Muscle of arm (tissue), 12 donors: ENCODE measurements around the gene CHST3. TPM values are rescaled to one million over a fixed set of nuclear protein-coding genes. Genes with fewer than 3 reads are reported as not detected.
"Not testable (repeated sequence)": the region's sequence is repeated elsewhere in the genome, so short reads cannot be mapped to it uniquely, and the experiment has no call there.

Experiments used
- DNase-seq: peaks from one replicate; pipeline ENCODE4 v3.0.0-alpha.2; 2013
- polyA plus RNA-seq, 12 donors: library from polyadenylated mRNA; unstranded; fragments of 120-200 nt; gene quantifications; one replicate each; pipeline ENCODE4 v1.2.1, GENCODE V29; 2013; ENCODE audit not compliant: insufficient read length in 12 of 12

CHST3 gene
- polyA plus RNA-seq, 12 donors = 11.2 to 59.4 (median 14.0) TPM

DNA sequence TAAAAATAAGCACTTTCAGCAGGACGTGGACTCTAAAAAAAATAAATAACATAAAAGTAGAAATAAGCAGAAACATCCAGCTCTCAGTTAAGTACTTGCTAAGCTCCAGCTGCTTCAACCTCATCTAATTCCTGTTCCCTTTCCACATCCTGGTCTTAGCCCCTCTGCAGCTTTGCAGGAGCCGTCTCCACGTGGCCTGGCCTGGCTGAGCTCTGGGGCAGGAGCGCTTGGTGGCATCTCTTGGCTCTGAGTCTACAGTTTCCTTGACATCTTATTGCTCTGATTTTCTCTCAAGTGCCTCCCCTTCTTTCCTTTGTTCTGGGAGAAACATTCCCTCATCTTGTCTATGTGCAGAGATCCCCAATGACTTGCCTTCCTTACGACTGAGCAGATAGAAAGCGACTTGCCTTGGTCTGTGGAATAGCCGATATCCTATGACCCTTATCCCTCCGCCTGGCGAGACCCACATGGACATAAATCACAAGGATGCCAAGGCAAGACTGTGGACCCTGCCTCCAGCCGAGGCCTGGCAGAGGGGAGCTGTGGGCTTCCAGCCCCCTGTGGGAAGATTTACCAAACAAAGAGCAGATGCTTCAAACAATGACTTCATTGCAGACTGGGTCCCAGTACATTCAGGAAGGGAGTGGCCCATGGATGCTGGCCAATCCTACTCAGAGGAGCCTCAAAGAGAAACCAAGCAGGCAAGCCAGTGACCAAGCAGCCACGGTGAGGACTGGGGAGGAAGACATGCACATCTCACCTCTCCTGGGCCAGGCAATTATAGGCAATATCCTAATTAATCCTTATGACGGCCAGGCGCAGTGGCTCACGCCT is 62.3 kb downstream of the CHST3 start:
- no peak for DNase-seq

DNA sequence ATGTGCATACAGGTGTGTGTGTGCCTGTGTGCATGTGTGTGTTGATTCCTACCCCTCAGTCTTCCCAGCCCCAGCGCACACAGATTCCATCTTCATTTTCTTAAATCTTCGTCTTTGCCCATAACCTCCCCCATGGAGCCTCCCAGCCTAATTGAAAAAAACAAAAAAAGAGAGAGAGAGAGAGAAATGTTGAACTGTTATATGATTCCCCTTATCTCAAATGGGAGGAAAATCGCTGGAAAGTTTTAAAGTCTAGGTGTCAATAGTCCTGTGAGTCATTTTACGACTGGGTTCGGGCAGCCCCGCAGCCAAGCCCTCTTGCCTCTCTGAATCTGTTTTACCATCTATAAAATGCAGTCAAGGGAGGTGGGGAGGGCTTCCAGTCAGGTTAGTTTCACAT is 63.3 kb downstream of the CHST3 start:
- no peak for DNase-seq

DNA sequence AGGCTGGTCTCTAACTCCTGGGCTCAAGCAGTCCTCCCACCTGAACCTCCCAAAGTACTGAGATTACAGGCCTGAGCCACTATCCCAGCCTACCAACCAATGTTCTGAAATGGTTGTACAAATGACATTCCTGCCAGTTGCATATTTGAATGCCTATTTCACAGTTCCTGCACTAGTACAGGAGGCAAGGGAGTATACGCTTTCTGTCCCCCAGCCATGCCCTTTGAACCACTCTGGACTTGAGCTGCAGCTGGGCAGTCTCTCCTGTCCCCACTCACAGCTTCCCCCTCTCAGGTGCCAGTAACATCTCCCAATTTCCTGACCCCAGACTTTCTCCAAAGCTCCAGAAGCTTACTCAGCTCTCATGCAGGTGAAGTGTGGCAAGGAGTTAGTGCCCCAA is 65.2 kb downstream of the CHST3 start:
- DNase-seq = no peak

DNA sequence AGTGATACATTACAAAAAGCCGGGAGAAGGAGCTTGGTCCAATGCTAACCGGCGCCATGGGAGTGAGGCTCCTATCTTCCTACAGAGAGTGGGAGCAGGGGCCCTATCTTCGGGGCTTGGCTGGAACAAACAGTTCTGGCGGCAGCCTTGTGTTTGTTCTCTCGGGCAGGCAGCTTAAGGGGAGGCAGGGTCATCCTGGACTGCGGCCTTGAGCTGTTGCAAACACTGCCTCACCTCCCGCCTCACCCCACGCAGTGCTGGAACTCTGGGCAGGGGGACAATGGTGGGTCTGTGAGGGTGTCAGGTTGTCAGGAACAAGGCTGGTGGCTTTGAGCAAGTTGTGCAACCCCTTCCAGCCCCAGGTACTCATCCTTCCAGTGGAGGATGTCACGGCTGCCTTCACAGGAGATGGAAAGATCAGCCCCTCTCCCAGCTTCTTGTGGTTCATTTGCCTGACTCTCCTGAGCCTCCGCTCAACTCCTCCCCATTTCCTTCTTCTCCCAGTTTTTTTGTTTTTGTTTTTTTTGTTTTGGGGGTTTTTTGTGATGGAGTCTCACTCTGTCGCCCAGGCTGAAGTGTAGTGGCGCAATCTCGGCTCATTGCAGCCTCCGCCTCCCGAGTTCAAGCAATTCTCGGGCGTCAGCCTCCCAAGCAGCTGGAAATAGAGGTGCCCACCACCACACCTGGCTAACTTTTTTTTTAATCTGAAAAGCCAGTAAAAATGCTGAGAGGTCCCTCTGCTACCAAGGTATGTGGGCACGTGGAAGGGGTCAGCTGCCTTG is 66.8 kb downstream of the CHST3 start:
- DNase-seq = no peak

DNA sequence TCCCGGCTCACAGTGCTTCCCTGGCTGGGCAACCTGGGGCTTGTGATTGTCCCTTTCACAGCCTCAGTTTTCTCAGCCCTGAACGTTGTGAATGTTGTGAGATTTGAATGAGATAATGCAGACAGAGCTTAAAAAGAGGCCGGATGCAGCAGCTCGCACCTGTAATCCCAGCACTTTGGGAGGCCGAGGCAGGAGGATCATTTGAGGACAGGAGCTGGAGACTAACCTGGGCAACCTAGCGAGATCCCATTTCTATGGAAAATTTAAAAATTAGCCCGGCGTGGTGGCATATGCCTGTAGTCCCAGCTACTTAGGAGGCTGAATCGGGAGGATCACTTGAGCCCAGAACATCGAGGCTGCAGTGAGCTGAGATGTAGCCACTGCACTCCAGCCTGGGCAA is 67.5 kb downstream of the CHST3 start:
- DNase-seq = no peak

GRCh38 chr10:72032409-72033162 is 68.4 kb downstream of the CHST3 start:
- DNase-seq = not testable (repeated sequence)

DNA sequence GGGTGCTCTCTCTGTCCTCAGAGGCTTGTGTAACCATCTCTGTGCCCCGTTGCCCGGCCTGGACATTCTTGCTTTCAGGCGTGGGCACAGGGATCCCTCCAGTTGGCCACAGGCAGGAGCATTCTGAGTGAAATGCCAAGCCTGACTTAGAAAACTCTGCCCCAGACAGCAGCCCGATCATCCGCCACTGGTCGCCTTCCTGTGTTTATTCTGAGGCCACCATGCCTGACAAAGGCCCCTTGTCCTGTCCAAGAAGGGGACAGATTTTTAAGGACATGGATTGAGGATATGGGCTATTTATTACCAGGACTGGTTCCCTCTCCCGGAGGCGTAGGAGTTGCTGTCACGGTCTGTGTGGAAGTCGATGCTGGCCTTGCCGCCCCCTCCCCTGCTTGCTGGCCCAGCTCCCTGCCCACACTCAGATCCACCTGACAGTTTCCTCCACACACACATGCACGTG is 69.9 kb downstream of the CHST3 start:
- DNase-seq = no peak

GRCh38 chr10:72034761-72035160 is 70.6 kb downstream of the CHST3 start:
- no peak for DNase-seq

DNA sequence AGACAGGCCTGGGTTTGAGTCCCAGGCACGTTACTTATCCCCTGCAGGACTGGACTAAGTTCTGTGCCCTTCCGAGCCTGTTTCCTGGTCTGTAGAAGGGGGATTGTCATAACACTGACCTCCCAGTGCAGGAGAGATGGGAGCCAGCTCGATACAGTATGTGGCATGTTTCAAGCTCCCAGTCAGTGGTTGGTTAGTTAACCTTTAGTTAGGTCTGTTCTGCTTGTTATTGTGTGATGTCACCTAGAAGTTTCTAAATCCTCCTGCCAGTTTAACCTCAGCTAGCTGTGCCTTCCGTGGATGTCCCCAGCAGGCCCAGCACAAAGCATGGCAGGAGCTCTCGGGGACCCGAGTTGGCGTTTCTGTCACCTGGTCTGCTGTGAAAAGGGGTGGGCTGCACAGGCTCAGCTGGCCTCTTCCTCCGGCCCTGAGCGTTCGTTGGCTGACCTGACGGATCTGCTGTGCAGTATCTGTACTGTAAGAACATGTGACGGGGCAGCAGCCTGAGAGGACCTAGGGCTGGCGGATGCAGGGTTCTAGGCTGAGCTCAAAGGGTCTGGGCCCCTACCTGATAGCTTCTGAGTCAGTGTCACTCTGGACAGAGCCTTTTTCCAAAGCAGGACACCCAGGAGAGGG is 71.2 kb downstream of the CHST3 start:
- no peak for DNase-seq

DNA sequence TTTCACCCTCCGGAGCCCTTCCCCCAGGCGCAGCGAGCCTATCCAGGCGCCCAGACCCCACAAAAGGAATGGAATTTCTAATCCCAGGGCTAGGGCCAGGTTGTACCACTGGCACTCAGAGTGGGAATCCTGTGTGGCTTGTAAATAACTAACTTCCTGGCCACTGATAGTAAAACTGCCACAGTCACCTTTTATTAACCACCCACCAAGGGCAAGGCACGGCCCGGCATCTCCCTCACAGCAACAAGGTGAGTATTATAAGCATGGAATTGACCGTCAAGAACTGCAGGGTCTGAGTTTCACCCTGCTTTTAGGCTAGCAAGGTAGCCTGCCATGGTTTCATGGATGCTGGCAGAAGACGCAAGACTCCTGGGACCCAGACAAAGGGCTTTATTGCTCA is 73.1 kb downstream of the CHST3 start:
- no peak for DNase-seq

GRCh38 chr10:72037811-72038210 is 73.6 kb downstream of the CHST3 start:
- DNase-seq = no peak

GRCh38 chr10:72038458-72039001 is 74.3 kb downstream of the CHST3 start:
- DNase-seq = no peak

DNA sequence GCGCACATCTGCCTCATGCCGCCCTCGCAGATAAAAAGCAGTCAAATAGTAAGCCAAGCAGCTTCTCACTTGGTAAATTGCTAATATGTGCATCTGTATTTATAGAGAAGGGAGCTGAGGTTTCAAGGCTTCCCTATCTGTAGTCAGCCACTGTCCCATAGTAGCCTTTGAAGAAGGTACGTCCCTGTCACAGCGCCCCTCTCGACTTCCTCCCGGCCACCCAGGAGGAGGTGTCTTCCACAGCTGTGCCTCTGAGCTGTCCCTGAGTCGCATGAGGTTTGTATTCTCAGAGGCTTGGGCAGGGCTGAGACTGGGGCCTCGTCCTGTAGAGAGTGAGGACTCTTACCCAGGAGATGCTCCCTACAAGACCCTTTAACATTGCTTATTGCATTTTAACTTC is 75.2 kb downstream of the CHST3 start:
- DNase-seq = no peak

GRCh38 chr10:72041491-72041890 is 77.3 kb downstream of the CHST3 start:
- DNase-seq = no peak

DNA sequence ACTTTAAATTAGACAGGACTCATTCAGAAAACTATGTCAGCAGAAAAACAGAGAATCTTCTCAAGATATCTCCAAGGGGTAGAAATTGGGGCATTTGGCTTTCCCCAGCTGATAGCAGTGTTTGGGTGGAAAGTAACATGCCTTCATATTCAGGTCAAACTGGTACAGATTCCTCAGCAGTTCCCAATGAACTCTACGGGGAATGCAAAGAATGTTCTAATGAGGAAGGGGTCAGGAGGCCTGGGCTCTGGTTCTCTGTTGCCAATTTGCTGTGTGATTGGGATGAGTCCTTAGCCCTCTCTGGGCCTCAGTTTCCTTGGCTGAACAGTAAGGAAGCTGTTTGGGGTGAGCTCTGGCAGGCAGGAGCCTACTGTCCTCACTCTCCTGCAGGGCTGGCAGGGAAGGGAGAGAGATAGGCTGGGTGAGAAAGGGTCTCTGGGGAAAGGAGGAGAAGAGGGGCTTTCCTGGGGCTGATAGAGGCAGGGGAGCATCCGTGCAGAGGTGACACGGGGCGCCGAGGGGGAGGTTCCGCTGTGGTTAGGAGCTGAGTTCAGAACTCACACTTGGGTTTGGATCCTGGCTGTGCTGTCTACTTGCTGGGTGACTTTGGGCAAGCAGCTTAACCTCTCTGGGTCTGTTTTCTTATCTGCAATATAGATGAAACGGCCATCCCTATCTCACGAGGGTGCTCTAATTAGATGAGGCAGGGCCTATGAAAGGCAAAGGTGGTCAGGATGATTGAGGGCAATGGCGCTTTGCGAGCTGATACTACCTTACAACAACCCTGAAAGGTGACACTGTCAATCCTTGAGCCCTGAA is 79.0 kb downstream of the CHST3 start:
- no peak for DNase-seq

DNA sequence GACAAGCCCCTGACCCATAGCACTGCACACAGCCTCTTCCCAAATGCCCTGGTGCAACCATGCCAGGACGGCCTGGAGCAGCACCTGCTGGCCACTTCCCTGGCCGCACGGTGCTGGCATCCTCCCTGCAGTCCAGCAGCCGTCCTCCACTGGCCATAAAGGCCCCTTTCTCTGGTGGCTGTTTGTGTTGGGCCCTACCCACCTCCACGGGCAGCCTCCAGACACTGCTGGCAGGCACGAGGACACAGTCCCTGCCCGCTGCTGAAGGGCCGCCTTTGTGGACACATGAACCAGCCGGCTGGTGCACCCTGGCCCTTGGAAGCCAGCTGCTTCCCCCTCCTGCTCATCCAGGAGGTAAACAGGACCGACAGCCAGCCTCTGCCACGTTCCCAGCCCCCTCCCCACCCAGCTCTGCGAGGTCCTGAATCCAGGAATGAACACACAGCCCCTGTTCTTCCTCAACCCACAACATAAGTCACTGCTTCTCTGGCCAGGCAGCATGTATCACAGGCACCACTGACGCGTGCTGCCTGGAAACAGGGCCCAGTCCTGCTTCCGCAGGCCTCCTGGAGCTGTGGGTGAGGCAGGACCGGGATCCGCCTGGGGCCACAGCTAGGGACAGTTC is 80.3 kb downstream of the CHST3 start:
- DNase-seq = no peak

DNA sequence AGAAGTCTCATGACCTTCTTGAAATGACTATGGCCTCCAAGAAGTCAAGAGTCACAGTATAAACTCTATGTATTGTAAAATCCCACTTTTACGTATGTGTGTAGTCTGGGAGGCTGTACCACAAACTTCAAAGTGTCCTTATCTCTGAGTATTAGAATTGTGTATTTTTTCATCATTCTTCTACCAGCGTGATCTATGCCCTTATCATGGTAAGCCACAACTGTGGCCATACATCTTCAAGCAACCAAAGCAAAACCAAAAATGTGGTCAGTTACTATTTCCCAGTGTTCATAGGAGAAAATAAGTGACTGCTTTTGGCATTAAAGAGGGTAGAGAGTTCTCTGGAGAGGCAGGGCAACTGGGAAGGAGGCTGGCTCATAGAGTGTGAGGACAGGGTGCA is 81.4 kb downstream of the CHST3 start:
- no peak for DNase-seq

GRCh38 chr10:72048450-72049124 is 84.4 kb downstream of the CHST3 start:
- DNase-seq = peak; percentile 96

DNA sequence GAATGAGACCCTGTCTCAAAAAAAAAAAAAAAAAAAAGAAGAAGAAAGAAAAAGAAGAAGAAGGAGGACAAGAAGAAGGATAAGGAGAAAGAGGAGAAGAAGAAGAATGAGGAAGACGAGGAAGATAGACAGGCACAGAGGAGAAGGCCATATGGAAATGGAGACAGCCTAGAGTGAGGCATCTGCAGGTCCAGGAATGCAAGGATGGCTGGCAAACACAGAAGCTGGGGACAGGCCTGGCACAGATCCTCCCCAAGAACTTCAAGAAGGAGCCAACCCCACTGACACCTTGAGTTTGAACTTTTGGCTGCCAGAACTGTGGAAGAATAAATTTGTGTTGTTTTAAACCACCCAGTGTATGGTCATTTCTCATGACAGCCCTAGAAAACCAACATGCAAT is 85.3 kb downstream of the CHST3 start:
- no peak for DNase-seq
